Cortex of kidney (tissue), 1 donor: Measurements from ENCODE around the gene NPC2.

Source experiments
- DNase-seq: peaks from one replicate; lab custom pipeline; 2025; lab: John Stamatoyannopoulos, UW

Gene NPC2

DNA sequence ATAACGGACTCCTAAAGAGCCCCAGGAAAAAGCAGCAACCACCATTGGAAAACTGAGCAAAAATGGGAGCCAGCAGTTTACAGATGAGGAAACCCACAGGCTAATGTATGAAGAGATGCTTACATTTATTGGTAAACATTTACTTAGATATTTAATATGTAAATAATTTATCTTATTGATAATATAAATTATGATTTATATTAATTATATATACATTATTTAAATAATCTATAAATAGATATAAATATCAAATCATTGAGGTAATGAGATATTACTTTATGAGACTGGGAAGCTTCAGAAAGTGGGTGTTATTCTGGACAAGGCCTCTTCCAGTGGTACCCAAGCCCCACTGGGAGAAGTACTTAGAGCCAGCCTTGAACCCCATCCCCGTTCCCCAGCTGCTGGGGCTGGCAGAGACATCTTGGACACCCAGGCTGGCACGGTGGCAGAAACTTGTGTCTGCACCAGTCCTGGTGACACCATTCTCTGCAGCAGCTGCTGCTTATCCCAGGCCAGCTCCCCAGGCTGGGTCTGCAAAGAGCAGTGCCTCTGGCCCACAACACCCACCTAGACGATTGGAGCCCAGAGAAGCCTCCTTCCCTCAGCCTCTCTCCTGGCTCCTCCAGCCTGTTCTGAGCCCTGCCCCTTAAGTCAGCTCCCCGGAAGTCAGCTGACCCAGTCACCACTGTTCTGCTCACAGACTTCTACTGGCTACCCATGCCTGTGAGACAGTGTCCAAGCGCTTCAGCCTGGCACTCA, 26.4 kb upstream of the NPC2 start:
- no peak for DNase-seq

DNA sequence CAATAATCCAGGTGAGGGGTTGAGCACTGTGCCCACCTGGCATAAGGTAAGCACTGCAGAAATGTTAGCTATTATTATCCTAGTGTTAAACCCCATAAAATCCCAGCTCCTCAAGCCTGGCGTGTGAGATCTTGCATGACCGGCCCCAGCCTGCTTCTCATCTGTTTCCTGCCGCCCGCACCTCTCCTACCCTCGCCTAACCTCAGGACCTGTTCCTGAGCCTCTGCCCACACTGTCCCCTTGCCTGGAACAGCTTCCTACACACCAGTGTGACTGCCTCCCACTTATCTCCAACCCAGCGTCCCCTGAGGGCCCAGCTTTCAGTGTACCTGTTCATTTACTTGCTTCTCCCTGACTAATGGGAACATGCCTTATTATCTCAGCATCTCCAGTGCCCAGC, 25.1 kb upstream of the NPC2 start:
- no peak for DNase-seq

- DNase-seq, result no peak
These were observed 24.6 kb upstream of the NPC2 start for GRCh38 chr14:74517731-74518130.

DNA sequence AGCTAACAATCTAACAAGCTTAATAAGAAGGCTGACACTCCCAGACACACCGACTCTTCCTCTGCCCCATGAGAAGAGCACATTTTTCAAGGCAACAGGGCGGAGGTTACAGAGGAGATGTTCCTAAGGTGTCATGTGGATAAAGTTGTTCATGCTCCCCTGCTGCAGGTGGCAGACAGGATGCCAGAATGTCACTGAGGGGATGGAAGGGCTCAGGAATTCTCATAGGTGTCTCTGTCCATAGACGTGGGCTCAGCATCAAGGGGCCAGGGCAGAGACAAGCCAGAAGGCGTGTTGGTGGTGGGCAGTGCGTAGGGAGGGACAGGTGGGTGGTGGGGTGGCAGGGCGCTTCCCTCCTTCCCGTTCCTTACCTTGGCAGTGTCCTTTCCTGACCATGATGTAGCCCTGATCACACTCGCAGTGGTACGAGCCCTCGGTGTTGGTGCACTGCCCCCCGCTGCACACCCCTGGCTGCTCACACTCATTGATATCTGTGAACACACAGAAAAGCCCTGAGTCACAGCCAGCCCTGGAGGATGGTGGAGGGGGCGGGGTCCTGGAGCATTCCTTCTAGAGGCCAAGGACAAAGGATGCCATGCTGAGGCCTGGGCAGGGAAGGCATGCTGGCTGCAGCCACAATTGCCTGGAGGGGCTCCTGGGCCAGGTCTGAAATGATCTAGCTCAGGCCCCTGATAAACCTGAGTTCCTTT, 23.5 kb upstream of the NPC2 start:
- DNase-seq, result no peak

DNA sequence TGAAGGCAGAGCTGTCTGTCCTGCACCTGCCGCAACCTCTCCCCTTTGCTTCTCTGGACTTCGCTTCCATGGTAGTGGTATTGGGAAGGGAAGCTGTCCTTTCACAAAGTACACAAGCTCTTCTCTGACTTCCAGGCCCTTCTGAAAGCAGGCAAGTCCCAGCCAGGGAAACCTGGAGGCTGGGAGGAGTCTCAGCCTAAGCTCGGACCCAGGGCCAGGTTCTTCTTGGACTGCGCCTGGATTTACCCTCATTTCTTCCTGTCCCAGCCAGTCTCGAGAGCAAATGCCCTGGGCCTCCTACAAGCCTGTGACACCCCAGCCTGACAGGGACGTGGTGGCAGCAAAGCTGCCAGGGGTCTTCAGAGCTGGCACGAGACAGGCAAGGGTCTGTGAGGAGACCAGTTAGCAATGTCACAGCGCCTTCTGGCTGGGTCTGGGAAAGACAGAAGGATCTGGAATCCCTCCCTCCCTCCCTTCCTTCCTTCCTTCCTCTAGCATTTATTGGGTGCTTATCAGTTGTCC, 22.8 kb upstream of the NPC2 start:
- no peak for DNase-seq

DNA sequence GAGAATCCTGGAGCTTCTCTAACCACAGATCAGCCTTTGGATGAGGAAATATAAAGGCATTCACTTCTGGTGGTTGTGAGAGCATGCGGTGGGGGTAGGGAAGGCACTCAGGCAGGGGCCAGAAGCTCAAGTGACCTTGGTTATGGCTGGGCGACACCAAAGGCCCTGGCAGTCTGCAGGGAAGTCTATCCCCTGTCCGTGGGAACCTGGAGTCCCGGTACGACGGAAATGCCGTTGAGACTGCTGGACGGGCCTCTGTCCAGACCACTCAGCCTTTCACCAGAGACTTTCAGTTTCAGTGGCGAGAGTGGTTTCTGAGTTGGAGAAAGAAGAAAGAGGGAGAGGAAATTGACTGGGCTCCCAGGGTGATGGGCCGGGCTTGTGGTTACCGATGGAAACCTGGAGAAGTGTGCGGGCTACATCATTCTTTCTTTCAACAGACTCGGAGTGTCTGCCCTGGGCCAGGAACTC, 21.4 kb upstream of the NPC2 start:
- DNase-seq, result no peak

GRCh38 chr14:74511966-74512830, 19.1 kb upstream of the NPC2 start:
- no peak for DNase-seq

DNA sequence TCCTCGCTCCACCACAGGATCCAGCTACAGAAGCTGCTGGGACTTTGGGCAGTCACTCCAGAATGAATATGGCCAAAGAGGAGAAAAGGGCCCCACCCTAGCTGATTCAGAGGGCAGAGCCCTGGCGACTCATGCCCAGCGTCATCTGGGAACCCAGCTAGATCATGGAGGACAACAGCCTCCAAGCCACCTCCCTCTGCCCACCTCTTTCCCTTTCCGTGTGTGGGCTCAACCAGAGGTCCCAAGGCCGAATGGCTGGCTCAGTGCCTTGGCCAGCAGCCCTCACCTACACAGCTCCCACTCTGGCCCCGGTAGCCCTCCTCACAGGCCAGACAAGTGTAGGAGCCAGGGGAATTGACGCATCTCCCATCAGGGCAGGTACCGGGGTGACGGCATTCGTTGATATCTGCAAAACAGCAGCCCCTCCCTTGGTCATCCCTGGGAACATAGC, 17.9 kb upstream of the NPC2 start:
- DNase-seq, result no peak

GRCh38 chr14:74510223-74510931, 17.3 kb upstream of the NPC2 start:
- DNase-seq, result no peak

DNA sequence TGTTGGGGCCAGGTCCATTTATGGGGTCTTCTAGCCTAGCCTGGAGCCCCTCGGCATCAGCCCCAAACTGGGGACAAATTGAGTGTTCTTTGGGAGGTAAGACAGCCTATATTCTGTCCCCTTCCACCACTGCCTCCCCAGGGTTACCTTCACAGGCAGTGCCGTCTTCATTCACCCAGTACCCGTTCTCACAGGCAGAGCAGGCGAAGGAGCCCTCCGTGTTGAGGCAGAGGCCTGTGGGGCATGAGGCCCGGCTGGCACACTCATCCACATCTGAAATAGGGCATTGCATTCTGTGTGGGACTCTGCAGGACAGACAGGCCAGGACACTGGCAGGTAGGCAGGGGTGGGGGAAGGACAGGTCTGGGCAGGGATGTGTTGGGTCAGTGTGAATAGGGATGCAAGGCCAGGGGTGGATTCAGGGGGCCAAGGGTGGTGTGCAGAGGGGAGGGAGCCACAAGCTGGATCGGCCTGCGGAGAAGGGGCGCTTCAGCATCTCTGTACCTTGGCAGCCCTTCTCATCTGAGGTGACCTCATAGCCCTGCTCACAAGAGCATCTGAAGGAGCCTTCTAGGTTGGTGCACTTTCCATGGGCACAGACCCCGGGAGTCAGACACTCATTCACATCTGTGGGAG, 16.6 kb upstream of the NPC2 start:
- no peak for DNase-seq

DNA sequence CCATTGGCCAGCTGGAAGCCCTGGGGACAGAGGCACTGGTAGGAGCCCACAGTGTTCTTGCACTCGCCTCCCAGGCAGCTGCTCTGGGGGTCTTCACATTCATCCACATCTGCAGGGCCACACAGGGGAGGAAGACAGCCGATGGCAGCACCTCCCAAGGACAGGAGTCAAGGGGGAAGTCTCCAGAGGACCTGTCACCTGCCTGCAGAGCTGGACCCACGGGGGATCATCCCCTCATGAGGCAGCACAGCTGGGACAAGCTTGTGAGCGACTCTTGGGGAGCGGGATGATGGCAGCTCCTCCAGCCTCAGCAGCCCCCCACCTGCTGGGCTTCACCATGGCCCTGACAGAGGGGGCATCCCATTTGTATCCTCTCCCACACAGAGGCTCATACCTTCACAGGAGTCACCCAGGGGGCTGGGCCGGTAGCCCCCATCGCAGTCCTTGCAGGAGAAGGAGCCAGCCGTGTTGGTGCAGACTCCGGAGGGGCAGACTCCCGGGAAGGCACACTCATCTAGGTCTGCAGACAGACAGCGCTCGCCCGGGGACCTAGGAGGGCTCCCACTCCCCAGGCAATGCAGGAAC, 15.8 kb upstream of the NPC2 start:
- no peak for DNase-seq

DNA sequence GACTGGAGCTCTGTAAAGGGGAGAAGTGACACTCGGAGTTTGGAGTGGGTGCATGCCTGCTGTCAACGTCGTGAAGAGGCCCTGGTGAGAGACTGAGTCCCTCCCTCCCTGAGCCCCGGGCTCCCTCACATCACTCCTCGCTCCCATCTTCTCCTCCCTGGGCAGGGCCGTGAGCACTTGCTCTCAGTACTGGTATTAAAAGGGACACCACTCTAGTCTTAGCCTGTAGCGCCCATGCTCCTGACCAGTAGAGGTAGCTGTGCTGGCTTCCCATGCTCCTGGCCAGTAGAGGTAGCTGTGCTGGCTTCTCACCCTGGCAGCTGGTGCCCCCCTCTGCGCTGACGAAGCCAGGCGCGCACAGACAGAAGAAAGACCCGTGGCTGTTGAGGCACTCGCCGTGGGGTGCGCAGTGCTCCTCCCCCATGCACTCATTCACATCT, 15.2 kb upstream of the NPC2 start:
- no peak for DNase-seq

DNA sequence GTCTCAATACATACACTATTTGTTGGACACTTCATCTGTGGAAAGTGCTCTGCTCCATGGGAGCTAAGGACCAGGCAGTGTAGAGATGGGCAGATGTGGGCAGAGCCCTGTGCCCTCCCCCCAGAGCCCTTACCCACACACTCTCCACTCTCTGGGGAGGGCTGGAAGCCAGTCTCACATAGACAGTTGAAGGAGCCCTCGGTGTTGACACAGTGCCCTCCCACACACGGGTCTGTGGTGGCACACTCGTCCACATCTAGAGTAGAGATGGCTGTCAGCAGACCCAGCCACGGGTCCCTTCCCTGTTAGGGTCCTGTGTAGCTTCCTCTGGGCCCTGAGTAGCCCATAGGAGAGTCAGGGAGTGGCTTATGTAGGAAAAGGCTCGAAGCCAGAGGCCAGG, 14.7 kb upstream of the NPC2 start:
- DNase-seq, result no peak

DNA sequence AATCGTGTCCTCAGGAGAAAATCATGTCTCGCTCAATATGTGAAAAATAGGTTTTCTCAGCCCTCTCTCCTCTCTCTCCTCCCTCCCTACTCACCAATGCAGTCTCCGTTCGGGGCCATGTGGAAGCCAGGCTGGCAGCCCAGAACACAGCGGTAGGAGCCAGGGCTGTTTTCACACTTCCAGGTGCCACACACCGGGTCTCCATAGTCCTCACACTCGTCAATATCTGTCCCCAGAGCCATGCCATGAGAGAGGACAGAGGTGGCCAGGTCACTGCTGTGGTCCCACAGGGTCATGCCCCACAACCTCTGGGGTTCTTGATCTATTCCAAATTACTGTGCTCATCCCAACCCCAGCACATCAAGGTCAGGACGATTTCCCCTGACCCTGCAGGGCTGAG, 14.0 kb upstream of the NPC2 start:
- no peak for DNase-seq

GRCh38 chr14:74506411-74506851, 13.3 kb upstream of the NPC2 start:
- no peak for DNase-seq

- DNase-seq, result no peak
These were observed 12.7 kb upstream of the NPC2 start for GRCh38 chr14:74505831-74506230.

GRCh38 chr14:74504874-74505720, 12.0 kb upstream of the NPC2 start:
- no peak for DNase-seq

GRCh38 chr14:74504412-74504811, 11.3 kb upstream of the NPC2 start:
- DNase-seq, result no peak

DNA sequence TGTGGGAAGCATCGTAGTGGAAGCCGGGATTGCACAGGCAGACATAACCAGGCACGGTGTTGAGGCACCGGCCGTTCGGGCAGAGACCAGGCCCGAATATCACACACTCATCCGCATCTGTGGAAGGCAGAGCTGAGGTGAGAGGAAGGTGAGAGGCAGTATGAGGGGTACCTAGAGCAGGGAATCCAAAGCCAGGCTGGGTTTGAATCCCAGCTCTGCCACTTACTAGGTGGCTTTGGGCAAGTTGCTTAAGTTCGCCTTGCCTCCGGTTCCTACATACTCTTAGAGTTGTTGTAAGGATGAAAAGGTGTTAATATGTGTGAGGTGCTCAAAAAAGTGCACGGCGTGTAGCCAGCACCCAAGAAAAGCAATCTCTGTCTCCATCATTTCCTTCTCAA, 10.8 kb upstream of the NPC2 start:
- no peak for DNase-seq
